GM23338 (cell line): ENCODE data around the gene MRTFA. TPM values are rescaled to one million over a fixed set of nuclear protein-coding genes. Genes with fewer than 3 reads are reported as not detected.

ENCODE experiments used
- ATAC-seq: fragments of 200-7000 bp; cut with Tn5 transposase; 3 replicates; pipeline ENCODE4 v1.9.1; 2020
- DNase-seq: peaks from one replicate; pipeline ENCODE4 v3.0.0-alpha.2; 2015; ENCODE audit warnings: low spot score
- H2AFZ ChIP-seq: fragments of 200-600 bp; sonication (generic); 2 replicates; pipeline ENCODE4 v1.8.0; 2016; ENCODE audit warnings: antibody characterized with exemption, mild to moderate bottlenecking, moderate library complexity
- H3F3A ChIP-seq: fragments of 200-600 bp; sonication (generic); replicated peaks from 2 replicates; pipeline ENCODE4 v1.8.0; 2017; ENCODE audit warnings: antibody characterized with exemption, mixed run types, low read depth
- H3K27ac ChIP-seq: fragments of 200-600 bp; sonication (generic); 2 replicates; pipeline ENCODE4 v1.6.1; 2016; ENCODE audit warnings: low read depth
- H3K27me3 ChIP-seq: fragments of 200-600 bp; sonication (generic); 2 replicates; pipeline ENCODE4 v1.8.0; 2016; ENCODE audit warnings: mild to moderate bottlenecking, mixed run types, moderate library complexity; ENCODE audit not compliant: insufficient read depth
- H3K36me3 ChIP-seq: fragments of 200-600 bp; sonication (generic); 2 replicates; pipeline ENCODE4 v1.8.0; 2016; ENCODE audit warnings: mild to moderate bottlenecking; ENCODE audit not compliant: insufficient read depth
- H3K4me1 ChIP-seq: fragments of 200-600 bp; sonication (generic); 2 replicates; pipeline ENCODE4 v1.8.0; 2016; ENCODE audit warnings: mild to moderate bottlenecking, moderate library complexity; ENCODE audit not compliant: insufficient read depth
- H3K4me2 ChIP-seq: fragments of 200-600 bp; sonication (generic); 2 replicates; pipeline ENCODE4 v1.7.1; 2017; ENCODE audit warnings: mixed run types
- H3K4me3 ChIP-seq: fragments of 200-600 bp; sonication (generic); 2 replicates; pipeline ENCODE4 v1.6.1; 2016; ENCODE audit warnings: mixed run types
- H3K79me2 ChIP-seq: fragments of 200-600 bp; sonication (generic); replicated peaks from 2 replicates; pipeline ENCODE4 v1.8.0; 2017; ENCODE audit warnings: mild to moderate bottlenecking; ENCODE audit not compliant: insufficient read depth
- H3K9me2 ChIP-seq: fragments of 200-600 bp; sonication (generic); 2 replicates; pipeline ENCODE4 v1.8.0; 2017; ENCODE audit not compliant: insufficient read depth
- H4K20me1 ChIP-seq: fragments of 200-600 bp; sonication (generic); replicated peaks from 2 replicates; pipeline ENCODE4 v1.8.0; 2017; ENCODE audit warnings: mild to moderate bottlenecking; ENCODE audit not compliant: insufficient read depth
- H3K27ac Mint-ChIP-seq: 2 replicates; pipeline ENCODE4 v1.8.0; 2020; ENCODE audit warnings: inconsistent platforms, mild to moderate bottlenecking, moderate library complexity, mixed read lengths
- H3K27me3 Mint-ChIP-seq: 3 replicates; pipeline ENCODE4 v1.8.0; 2022; ENCODE audit warnings: low read depth, mild to moderate bottlenecking, moderate library complexity, mixed read lengths, inconsistent platforms; ENCODE audit not compliant: insufficient read depth, poor library complexity
- H3K36me3 Mint-ChIP-seq: 3 replicates; pipeline ENCODE4 v1.8.0; 2021; ENCODE audit warnings: low read depth, mild to moderate bottlenecking, inconsistent platforms, moderate library complexity, mixed read lengths
- H3K4me1 Mint-ChIP-seq: 3 replicates; pipeline ENCODE4 v1.8.0; 2020; ENCODE audit warnings: mild to moderate bottlenecking, inconsistent platforms, mixed read lengths
- H3K4me3 Mint-ChIP-seq: 3 replicates; pipeline ENCODE4 v1.8.0; 2021; ENCODE audit warnings: moderate library complexity, mild to moderate bottlenecking, inconsistent platforms, mixed read lengths
- H3K9me3 Mint-ChIP-seq: 3 replicates; pipeline ENCODE4 v1.8.0; 2020; ENCODE audit warnings: moderate library complexity, mild to moderate bottlenecking, inconsistent platforms, mixed read lengths
- CREB1 ChIP-seq: fragments of 250-450 bp; sonication (Bioruptor Pico); IDR thresholded peaks from 2 replicates; pipeline ENCODE4 v1.5.0; 2020; ENCODE audit warnings: low read depth, mild to moderate bottlenecking, moderate library complexity
- EZH2 ChIP-seq: fragments of 200-600 bp; sonication (generic); IDR thresholded peaks from one replicate; pipeline ENCODE4 v1.8.0; 2017; ENCODE audit warnings: antibody characterized with exemption, mild to moderate bottlenecking, low read depth; ENCODE audit not compliant: unreplicated experiment
- EZH2phosphoT487 ChIP-seq: fragments of 200-600 bp; sonication (generic); IDR thresholded peaks from one replicate; pipeline ENCODE4 v1.8.1; 2018; ENCODE audit warnings: antibody characterized with exemption; ENCODE audit not compliant: unreplicated experiment
- JUNB ChIP-seq: IDR thresholded peaks from one replicate; pipeline ENCODE4 v1.6.1; 2016; ENCODE audit warnings: antibody characterized with exemption; ENCODE audit not compliant: unreplicated experiment
- POLR2AphosphoS5 ChIP-seq: IDR thresholded peaks from 2 replicates; pipeline ENCODE4 v1.6.1; 2016; ENCODE audit warnings: antibody characterized with exemption, low read depth
- STAT1 ChIP-seq: IDR thresholded peaks from one replicate; pipeline ENCODE4 v1.6.1; 2016; ENCODE audit warnings: antibody characterized with exemption; ENCODE audit not compliant: unreplicated experiment
- ZNF114 ChIP-seq: fragments of 250-450 bp; sonication (Bioruptor Pico); IDR thresholded peaks from 2 replicates; pipeline ENCODE4 v1.5.0; 2020; ENCODE audit warnings: mild to moderate bottlenecking, moderate library complexity
- ZNF331 ChIP-seq: fragments of 250-450 bp; sonication (Bioruptor Pico); IDR thresholded peaks from 2 replicates; pipeline ENCODE4 v1.5.0; 2020; ENCODE audit warnings: low read depth, mild to moderate bottlenecking, moderate library complexity
- polyA plus RNA-seq: library from polyadenylated mRNA; unstranded; fragments of >200 nt; fragmentation: Nextera tagmentation; extraction: Ambion mirVana; gene quantifications from 2 replicates; pipeline ENCODE4 v1.2.1, GENCODE V29; 2016
- total RNA-seq: library from RNA; depleted of rRNA; stranded (reverse); fragments of >200 nt; shearing (Covaris generic); gene quantifications from 2 replicates; pipeline ENCODE4 v1.2.3, GENCODE V29; 2014
- TF ChIP-seq, protein P1 (sequence below): IDR thresholded peaks from 2 replicates; pipeline ENCODE4 v1.6.1; 2016; ENCODE audit warnings: antibody characterized with exemption
- TF ChIP-seq, protein P2 (sequence below): fragments of 250-450 bp; sonication (Bioruptor Pico); IDR thresholded peaks from 2 replicates; pipeline ENCODE4 v1.5.0; 2020; ENCODE audit warnings: mild to moderate bottlenecking, moderate library complexity
- TF ChIP-seq, protein P3 (sequence below), 2 experiments: fragments of 200-600 bp in 1 of 2; sonication (generic) in 1 of 2; conservative IDR thresholded peaks; 2 replicates each; pipeline versions ENCODE4 v1.5.1 to v1.6.1; 2016 to 2017; ENCODE audit warnings: antibody characterized with exemption in 2 of 2, low read depth in 2 of 2, mild to moderate bottlenecking in 2 of 2, moderate library complexity in 1 of 2

MRTFA gene
- total and polyA plus RNA-seq, 2 experiments from 2014 or later, result 18.1 to 92.4 TPM

DNA sequence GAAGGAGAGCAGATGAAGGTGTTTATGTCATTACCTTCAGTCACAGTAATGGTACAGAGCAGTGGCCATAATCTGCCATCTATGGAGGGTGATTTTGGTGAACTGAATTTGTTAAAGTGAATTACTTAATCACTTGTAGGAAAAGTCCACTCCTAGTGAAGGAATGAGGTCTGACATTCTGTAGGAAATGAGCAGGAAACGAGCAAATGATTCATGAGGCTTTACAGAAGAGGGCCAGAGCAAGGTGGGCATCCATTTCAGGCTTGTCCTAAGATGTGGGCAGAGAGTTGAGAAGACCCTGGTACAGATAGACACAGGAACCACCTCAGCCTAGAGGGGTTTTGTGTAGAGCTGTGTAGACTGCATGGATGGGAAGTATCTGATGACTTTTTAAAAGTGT lies 272.1 kb downstream of the MRTFA start:
- DNase-seq, result no peak
- Mint-ChIP-seq H3K4me1 (no peaks in the 10 kb centered on the region), H3K4me3 (no peak overlapping the region), H3K36me3 (peaks cover 98% of the 10 kb centered on the region), H3K9me3 (no peaks in the 10 kb centered on the region), H3K27ac (no peak overlapping the region), H3K27me3 (peaks cover 2% of the 10 kb centered on the region)
- ATAC-seq, result no peak
- H3K36me3 ChIP-seq, result peaks cover 85% of the 10 kb centered on the region
- TF ChIP-seq JUNB (no peak), ZNF114 (CRISPR knock-in tag) (no peak), EZH2phosphoT487 (no peak), EZH2 (no peak), ZNF331 (CRISPR knock-in tag) (no peak), STAT1 (no peak), CREB1 (CRISPR knock-in tag) (no peak), POLR2AphosphoS5 (no peak)
- TF ChIP-seq, protein P1, sequence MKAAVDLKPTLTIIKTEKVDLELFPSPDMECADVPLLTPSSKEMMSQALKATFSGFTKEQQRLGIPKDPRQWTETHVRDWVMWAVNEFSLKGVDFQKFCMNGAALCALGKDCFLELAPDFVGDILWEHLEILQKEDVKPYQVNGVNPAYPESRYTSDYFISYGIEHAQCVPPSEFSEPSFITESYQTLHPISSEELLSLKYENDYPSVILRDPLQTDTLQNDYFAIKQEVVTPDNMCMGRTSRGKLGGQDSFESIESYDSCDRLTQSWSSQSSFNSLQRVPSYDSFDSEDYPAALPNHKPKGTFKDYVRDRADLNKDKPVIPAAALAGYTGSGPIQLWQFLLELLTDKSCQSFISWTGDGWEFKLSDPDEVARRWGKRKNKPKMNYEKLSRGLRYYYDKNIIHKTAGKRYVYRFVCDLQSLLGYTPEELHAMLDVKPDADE, result no peak
- no peaks in the 10 kb centered on the region for H3K9me2 ChIP-seq
- H3K27me3 ChIP-seq, result no peaks in the 10 kb centered on the region
- H4K20me1 ChIP-seq, result peaks cover 36% of the 10 kb centered on the region
- no peaks in the 10 kb centered on the region for H3K79me2 ChIP-seq
- no peak overlapping the region for H2AFZ ChIP-seq
- no peak overlapping the region for H3K4me2 ChIP-seq
- H3F3A ChIP-seq, result peaks cover 58% of the 10 kb centered on the region
- no peaks in the 10 kb centered on the region for H3K4me1 ChIP-seq
- H3K27ac ChIP-seq, result no peak overlapping the region
- H3K4me3 ChIP-seq, result no peak overlapping the region

DNA sequence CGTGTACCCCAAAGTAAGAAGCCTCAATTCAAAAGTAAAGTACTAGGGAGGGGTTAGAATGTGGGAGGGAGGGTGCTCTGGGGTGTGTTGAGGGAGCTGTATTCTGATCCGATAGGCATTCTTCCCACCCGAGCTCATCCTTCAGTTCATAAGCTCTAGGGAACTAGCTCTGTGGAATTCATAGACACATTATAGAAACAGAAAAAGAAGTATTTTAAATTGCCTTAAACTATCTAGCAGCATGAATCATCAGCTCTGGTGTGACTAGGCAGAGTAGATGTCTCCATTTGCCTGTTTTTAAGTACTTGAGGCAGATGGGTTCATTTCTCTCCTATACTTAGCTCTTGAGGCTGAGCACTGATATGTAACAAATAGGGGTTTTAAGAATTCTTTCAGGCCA lies 273.5 kb downstream of the MRTFA start:
- H3K27me3 ChIP-seq, result no peaks in the 10 kb centered on the region
- no peaks in the 10 kb centered on the region for H3K4me1 Mint-ChIP-seq
- H3K27ac ChIP-seq, result no peak overlapping the region
- ATAC-seq, result no peak
- TF ChIP-seq EZH2phosphoT487 (no peak), STAT1 (no peak), ZNF114 (CRISPR knock-in tag) (no peak), EZH2 (no peak), JUNB (no peak)
- TF ChIP-seq, protein P2, sequence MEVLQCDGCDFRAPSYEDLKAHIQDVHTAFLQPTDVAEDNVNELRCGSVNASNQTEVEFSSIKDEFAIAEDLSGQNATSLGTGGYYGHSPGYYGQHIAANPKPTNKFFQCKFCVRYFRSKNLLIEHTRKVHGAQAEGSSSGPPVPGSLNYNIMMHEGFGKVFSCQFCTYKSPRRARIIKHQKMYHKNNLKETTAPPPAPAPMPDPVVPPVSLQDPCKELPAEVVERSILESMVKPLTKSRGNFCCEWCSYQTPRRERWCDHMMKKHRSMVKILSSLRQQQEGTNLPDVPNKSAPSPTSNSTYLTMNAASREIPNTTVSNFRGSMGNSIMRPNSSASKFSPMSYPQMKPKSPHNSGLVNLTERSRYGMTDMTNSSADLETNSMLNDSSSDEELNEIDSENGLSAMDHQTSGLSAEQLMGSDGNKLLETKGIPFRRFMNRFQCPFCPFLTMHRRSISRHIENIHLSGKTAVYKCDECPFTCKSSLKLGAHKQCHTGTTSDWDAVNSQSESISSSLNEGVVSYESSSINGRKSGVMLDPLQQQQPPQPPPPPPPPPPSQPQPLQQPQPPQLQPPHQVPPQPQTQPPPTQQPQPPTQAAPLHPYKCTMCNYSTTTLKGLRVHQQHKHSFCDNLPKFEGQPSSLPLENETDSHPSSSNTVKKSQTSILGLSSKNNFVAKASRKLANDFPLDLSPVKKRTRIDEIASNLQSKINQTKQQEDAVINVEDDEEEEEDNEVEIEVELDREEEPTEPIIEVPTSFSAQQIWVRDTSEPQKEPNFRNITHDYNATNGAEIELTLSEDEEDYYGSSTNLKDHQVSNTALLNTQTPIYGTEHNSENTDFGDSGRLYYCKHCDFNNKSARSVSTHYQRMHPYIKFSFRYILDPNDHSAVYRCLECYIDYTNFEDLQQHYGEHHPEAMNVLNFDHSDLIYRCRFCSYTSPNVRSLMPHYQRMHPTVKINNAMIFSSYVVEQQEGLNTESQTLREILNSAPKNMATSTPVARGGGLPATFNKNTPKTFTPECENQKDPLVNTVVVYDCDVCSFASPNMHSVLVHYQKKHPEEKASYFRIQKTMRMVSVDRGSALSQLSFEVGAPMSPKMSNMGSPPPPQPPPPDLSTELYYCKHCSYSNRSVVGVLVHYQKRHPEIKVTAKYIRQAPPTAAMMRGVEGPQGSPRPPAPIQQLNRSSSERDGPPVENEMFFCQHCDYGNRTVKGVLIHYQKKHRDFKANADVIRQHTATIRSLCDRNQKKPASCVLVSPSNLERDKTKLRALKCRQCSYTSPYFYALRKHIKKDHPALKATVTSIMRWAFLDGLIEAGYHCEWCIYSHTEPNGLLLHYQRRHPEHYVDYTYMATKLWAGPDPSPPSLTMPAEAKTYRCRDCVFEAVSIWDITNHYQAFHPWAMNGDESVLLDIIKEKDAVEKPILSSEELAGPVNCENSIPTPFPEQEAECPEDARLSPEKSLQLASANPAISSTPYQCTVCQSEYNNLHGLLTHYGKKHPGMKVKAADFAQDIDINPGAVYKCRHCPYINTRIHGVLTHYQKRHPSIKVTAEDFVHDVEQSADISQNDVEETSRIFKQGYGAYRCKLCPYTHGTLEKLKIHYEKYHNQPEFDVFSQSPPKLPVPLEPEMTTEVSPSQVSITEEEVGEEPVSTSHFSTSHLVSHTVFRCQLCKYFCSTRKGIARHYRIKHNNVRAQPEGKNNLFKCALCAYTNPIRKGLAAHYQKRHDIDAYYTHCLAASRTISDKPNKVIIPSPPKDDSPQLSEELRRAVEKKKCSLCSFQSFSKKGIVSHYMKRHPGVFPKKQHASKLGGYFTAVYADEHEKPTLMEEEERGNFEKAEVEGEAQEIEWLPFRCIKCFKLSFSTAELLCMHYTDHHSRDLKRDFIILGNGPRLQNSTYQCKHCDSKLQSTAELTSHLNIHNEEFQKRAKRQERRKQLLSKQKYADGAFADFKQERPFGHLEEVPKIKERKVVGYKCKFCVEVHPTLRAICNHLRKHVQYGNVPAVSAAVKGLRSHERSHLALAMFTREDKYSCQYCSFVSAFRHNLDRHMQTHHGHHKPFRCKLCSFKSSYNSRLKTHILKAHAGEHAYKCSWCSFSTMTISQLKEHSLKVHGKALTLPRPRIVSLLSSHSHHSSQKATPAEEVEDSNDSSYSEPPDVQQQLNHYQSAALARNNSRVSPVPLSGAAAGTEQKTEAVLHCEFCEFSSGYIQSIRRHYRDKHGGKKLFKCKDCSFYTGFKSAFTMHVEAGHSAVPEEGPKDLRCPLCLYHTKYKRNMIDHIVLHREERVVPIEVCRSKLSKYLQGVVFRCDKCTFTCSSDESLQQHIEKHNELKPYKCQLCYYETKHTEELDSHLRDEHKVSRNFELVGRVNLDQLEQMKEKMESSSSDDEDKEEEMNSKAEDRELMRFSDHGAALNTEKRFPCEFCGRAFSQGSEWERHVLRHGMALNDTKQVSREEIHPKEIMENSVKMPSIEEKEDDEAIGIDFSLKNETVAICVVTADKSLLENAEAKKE (CRISPR knock-in tag), result no peak
- TF ChIP-seq, protein P3, sequence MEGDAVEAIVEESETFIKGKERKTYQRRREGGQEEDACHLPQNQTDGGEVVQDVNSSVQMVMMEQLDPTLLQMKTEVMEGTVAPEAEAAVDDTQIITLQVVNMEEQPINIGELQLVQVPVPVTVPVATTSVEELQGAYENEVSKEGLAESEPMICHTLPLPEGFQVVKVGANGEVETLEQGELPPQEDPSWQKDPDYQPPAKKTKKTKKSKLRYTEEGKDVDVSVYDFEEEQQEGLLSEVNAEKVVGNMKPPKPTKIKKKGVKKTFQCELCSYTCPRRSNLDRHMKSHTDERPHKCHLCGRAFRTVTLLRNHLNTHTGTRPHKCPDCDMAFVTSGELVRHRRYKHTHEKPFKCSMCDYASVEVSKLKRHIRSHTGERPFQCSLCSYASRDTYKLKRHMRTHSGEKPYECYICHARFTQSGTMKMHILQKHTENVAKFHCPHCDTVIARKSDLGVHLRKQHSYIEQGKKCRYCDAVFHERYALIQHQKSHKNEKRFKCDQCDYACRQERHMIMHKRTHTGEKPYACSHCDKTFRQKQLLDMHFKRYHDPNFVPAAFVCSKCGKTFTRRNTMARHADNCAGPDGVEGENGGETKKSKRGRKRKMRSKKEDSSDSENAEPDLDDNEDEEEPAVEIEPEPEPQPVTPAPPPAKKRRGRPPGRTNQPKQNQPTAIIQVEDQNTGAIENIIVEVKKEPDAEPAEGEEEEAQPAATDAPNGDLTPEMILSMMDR (conservative IDR thresholded peaks at IDR 0.05; ENCODE audit: low read depth in 2 of 2), result no peak
- TF ChIP-seq, protein P1, result no peak
- peaks cover 99% of the 10 kb centered on the region for H3K36me3 ChIP-seq
- no peak overlapping the region for H3K4me2 ChIP-seq
- no peaks in the 10 kb centered on the region for H3K9me2 ChIP-seq
- peaks cover 40% of the 10 kb centered on the region for H4K20me1 ChIP-seq
- H2AFZ ChIP-seq, result no peak overlapping the region
- H3K4me3 Mint-ChIP-seq, result no peak overlapping the region
- peaks cover 100% of the 10 kb centered on the region for H3K36me3 Mint-ChIP-seq
- no peak overlapping the region for H3K27ac Mint-ChIP-seq
- no peaks in the 10 kb centered on the region for H3K4me1 ChIP-seq
- peaks cover 3% of the 10 kb centered on the region for H3K27me3 Mint-ChIP-seq
- no peak overlapping the region for H3K4me3 ChIP-seq
- no peaks in the 10 kb centered on the region for H3K79me2 ChIP-seq
- no peaks in the 10 kb centered on the region for H3K9me3 Mint-ChIP-seq
- peaks cover 46% of the 10 kb centered on the region for H3F3A ChIP-seq
- DNase-seq, result no peak
